D721Med (cell line): ENCODE data around the gene LRRC74A.

Source experiments
- DNase-seq: peaks from one replicate; pipeline ENCODE4 v3.0.0; 2011; ENCODE audit warnings: low spot score; ENCODE audit not compliant: insufficient read length
- FAIRE-seq: peaks from 2 replicates; lab custom pipeline; 2011; peaks lifted over from hg19 to GRCh38; lab: Jason Lieb, UNC
- TF ChIP-seq, protein P1 (sequence below): IDR thresholded peaks from 2 replicates; pipeline ENCODE4 v1.5.1; 2012; ENCODE audit warnings: mild to moderate bottlenecking, control low read depth; ENCODE audit not compliant: insufficient read depth; ENCODE audit errors: missing control alignments

LRRC74A gene

DNA sequence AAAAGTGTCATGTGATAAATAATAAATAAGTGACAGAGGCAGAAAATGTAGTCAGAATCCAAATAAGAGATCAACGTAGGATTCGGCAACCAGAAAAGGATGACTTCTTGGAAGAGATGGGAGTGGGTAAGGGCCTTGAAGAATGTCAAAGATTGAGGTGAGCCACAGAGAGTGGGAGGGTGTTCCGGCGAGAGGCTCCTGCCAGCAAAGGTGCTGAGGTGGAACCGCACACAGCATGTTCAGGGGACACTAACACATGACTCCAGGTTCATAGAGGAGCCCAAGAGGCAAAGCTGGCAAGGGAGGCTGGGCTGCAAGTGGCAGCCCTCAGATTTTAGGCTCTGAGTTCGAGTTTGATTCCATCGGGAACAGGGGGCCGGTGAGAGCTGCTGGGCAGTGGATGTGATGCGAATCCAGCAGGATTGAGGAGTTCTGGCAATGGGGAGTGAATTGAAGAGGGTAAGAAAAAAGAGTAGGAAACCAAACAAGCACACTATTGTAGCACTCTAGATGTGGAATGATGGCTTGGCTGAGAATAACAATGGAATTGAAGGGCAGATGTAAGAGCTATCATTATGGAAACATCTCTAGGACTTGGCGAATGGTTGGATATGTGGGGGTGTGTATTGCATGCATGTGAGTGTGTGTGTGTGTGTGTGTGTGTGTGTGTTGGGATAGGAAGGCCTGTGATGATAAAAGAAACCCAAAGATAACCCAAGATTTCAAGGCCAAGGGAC is 36.5 kb downstream of the LRRC74A start:
- TF ChIP-seq, protein P1, sequence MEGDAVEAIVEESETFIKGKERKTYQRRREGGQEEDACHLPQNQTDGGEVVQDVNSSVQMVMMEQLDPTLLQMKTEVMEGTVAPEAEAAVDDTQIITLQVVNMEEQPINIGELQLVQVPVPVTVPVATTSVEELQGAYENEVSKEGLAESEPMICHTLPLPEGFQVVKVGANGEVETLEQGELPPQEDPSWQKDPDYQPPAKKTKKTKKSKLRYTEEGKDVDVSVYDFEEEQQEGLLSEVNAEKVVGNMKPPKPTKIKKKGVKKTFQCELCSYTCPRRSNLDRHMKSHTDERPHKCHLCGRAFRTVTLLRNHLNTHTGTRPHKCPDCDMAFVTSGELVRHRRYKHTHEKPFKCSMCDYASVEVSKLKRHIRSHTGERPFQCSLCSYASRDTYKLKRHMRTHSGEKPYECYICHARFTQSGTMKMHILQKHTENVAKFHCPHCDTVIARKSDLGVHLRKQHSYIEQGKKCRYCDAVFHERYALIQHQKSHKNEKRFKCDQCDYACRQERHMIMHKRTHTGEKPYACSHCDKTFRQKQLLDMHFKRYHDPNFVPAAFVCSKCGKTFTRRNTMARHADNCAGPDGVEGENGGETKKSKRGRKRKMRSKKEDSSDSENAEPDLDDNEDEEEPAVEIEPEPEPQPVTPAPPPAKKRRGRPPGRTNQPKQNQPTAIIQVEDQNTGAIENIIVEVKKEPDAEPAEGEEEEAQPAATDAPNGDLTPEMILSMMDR: no peak
- no peak for DNase-seq
- FAIRE-seq: no peak

DNA sequence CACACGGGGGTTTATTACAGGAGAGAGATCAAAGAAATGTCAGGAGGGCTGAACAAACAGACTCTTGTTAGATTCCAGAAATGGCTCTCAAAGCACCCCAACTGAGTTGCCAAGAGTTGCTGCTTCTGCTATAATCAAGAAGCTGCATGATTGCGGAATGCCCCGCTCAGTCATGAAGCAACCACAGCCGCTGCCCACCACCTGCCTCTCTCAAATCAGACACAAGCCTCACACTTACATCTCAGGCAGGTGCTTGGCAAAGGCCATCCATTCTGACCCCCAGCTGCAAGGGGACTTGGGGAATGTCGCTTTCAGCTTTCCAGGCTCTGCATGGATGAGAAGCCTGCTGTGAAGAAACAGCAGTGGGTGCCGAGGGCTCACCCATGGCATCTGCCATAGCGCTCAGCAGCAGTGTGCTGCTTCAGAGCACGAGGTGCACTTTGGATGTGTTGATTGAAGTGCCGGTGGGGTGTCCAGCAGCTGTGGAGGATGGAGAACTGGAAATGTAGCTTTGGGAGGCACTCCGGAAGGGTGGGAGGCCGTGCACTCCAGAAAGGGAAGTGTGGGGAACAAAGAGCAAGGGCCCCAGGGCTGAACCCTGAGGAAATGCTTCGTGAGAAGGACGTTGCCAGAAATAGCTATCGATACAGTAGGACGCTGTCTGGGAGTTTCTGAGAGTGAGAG is 37.7 kb downstream of the LRRC74A start:
- no peak for DNase-seq
- TF ChIP-seq, protein P1: no peak
- no peak for FAIRE-seq

DNA sequence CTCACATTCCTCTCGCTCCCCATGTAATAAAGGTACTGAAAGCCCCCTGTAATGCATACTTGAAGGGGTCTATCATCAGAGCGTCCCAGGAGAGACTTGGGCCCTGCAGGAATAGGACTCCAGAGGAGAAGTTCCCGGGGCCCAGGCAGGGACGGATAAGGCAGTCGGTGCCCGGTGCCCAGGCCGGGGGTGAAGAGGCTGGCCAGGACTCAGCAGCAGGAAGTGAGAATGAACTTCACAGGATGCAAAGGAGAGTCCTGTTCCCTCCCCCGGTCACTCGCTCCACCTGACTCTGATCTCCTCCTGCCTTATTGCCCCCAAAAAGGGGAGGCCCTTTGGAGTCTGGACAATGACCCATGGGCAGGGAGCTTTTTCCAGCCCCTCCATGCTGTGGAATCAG is 40.2 kb downstream of the LRRC74A start:
- TF ChIP-seq, protein P1: no peak
- DNase-seq (no peak), FAIRE-seq (no peak)

DNA sequence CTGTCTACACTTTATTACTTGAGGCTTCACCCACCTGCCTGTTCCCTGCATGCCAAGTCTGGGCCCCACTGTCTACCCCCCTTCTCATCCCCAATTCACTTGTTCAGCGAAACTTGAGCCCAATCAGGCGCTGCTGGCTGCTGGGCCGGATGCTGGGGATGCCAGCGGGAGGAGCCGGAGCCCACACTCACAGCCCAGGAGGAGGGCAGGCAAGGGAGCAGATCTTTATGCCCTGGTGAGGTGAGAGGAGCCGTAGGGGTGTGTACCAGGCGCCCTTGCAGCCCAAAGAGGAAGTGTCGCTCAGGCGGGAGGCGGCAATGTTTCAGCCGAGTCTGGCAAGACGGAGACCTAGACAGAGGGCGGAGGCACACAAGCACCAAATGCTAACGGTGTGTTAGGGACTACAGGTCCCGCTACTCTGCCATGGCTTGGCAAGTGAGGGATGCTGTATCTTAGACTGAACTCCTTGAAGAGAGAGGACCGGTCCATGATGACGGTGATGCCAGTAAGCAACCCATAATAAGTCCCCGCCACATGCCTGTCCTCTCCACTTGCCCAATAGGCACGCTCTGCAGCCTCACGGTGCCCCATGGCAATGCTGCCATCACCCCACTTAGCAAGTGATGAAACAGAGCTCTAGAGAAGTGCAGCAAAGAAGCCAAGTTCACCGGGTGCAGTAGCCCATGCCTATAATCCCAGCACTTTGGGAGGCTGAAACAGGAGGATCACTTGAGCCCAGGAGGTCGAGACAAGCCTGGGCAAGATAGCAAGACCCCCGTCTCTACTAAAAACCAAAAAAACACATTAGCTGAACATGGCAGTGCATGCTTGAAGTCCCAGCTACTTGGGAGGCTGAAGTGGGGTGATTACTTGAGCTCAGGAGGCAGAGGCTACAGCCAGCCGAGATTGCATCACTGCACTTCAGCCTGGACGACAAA is 41.6 kb downstream of the LRRC74A start:
- DNase-seq (no peak), FAIRE-seq (no peak)
- TF ChIP-seq, protein P1: no peak

DNA sequence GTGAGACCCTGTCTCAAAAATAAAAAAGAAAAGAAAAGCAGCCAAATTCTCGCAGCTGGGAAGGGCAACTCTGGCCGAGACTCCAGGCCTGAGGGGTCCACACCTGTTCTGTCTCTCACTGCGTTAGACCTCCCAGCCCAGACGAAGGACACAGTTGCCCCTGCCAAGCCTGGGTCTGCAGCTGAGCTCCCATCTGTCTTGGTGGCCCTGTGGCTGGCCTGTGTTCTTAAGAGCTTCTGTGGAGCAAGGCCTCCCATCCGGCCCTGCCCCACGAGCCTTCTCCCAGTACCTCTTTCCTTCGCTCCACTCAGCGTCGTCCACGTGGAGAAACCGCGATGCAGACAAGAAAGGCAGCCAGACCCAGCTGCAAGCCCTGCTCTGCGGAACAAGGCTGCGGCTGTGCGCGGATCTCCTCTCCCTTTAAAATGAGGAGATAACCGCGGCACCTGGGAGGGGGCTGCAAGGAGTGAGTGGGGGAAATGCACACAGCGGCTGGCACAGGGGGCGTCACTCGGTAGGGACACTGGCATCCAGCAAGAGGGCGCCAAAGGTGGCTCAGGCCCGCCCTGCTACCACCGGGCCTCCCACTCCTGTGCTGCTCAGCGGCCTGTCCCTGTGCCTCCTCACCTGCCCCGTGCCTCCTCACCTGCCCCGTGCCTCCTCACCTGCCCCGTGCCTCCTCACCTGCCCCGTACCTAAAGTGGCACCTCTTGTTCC is 42.4 kb downstream of the LRRC74A start:
- no peak for DNase-seq
- no peak for FAIRE-seq
- TF ChIP-seq, protein P1: no peak

DNA sequence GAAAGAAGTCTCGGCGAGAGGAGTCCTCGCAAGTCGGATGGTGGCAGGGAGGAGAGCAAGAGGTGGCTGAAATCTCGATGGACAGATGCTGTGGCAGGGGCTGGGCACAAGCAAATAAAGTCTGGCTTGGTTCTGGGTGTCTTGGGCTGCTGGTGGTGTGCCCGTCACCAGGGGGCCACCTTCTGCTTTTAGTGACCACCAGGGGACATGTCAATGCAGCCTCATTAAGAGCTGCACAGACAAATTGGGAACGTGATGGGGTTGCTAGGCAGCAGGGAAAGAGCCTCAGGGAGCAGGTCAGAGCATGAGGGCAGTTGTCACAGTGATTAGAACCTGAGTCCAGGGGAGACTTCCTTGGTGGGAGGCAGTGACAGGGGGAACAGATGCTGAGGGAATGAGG is 44.0 kb downstream of the LRRC74A start:
- TF ChIP-seq, protein P1: peak; percentile 14
- no peak for FAIRE-seq

More for the DNA sequence above, 44.0 kb downstream of the LRRC74A start:
- DNase-seq: no peak
